ENCODE results near the gene PDE2A.

- TF ChIP-seq CTCF (IDR thresholded peaks at IDR 0.05) (peak in 1 of 6 experiments; percentile 4), POLR2A (IDR thresholded peaks at IDR 0.05) (peak in 3 of 4 donors; percentile 37 to 82 (median 46)), POLR2AphosphoS5 (IDR thresholded peaks at IDR 0.05) (peak in 1 of 2 donors; percentile 81), EP300 (IDR thresholded peaks at IDR 0.05) (no peak)
Observed at GRCh38 chr11:72722050-72722748, 48.0 kb upstream of the PDE2A start.

Measured in upper lobe of left lung (tissue), 4 donors.